Measurements from ENCODE around the gene SCGB1C1.

DNA sequence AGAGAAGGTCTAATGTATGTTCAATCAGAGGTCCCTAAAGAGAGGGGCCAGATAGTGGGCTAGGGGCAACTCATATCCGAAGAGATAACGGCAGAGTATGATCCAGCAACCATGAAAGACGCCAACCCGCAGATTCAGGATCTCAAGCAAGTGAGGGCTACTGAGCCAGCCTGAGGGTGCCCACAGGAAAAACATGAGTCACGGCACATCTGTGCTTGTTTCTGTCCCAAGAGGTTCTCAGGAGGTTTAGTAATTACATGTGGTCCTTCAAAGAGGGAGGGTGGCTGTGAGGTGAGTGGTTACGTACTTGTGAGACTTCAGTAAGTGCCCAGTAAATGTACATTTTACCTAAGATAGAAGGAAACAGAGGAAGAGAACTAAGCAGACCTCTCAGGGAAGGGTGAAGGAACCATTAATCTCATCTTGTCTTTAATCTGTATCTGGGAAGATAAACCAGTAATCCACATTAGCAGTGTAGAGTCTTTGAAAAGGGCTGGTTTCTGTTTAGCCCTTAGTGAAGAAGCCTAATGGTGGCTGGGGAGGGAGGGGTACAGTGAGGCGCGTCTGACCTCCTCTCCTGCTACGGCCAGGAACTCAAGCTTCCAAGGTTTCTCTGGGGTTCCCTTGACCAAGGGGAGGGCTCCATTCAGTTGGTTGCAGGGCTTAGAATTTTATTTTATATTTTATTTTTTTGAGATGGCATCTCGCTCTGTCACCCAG, 33.0 kb downstream of the SCGB1C1 start:
- TF ChIP-seq, protein P1, sequence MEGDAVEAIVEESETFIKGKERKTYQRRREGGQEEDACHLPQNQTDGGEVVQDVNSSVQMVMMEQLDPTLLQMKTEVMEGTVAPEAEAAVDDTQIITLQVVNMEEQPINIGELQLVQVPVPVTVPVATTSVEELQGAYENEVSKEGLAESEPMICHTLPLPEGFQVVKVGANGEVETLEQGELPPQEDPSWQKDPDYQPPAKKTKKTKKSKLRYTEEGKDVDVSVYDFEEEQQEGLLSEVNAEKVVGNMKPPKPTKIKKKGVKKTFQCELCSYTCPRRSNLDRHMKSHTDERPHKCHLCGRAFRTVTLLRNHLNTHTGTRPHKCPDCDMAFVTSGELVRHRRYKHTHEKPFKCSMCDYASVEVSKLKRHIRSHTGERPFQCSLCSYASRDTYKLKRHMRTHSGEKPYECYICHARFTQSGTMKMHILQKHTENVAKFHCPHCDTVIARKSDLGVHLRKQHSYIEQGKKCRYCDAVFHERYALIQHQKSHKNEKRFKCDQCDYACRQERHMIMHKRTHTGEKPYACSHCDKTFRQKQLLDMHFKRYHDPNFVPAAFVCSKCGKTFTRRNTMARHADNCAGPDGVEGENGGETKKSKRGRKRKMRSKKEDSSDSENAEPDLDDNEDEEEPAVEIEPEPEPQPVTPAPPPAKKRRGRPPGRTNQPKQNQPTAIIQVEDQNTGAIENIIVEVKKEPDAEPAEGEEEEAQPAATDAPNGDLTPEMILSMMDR (optimal IDR thresholded peaks at IDR 0.05 in 1 of 3, IDR thresholded peaks at IDR 0.05 in 1 of 3, conservative IDR thresholded peaks at IDR 0.05 in 1 of 3; ENCODE audit: extremely low read depth in 1 of 3, insufficient read depth in 2 of 3, low read length in 3 of 3) = no peak
- no peak for TF ChIP-seq EZH2 (IDR thresholded peaks at IDR 0.05; ENCODE audit: low read length)
